Coronary artery (tissue), 2 donors: ENCODE data around the gene CALHM5.
A peak's percentile ranks its signal among the peaks of the same experiment; 100 is the strongest.

Experiments used
- DNase-seq: peaks from one replicate; pipeline ENCODE4 v3.0.0-alpha.2; 2017; ENCODE audit warnings: low spot score
- H3K27ac ChIP-seq, 2 donors: fragments of 200-600 bp; sonication (generic); one replicate each; pipeline ENCODE4 v1.5.1; 2016 to 2019
- H3K4me3 ChIP-seq: fragments of 200-600 bp; sonication (generic); 2 replicates; pipeline ENCODE4 v1.5.1; 2016; ENCODE audit warnings: mild to moderate bottlenecking, moderate library complexity
- CTCF ChIP-seq: fragments of 200-600 bp; sonication (generic); IDR thresholded peaks from one replicate; pipeline ENCODE4 v1.5.1; 2019; ENCODE audit warnings: antibody characterized with exemption

CALHM5 gene

GRCh38 chr6:116531675-116532570 is 20.5 kb downstream of the CALHM5 start:
- TF ChIP-seq CTCF: peak; percentile 60
- DNase-seq: no peak
- Histone ChIP-seq H3K4me3 (no peak overlapping the region), H3K27ac (no peak overlapping the region)

- DNase-seq: no peak
- H3K4me3 ChIP-seq: no peak overlapping the region
- TF ChIP-seq CTCF: no peak
- no peak overlapping the region for H3K27ac ChIP-seq
These were observed 22.0 kb downstream of the CALHM5 start for GRCh38 chr6:116533233-116533957.

- TF ChIP-seq CTCF: no peak
- no peak for DNase-seq
- H3K4me3 ChIP-seq: no peak overlapping the region
These were observed 23.7 kb downstream of the CALHM5 start for GRCh38 chr6:116535109-116535508.

GRCh38 chr6:116536216-116536621 is 24.8 kb downstream of the CALHM5 start:
- DNase-seq: no peak
- peak; percentile 50 for TF ChIP-seq CTCF
- H3K27ac ChIP-seq: no peak overlapping the region
- no peak overlapping the region for H3K4me3 ChIP-seq

More at GRCh38 chr6:116535109-116535508, 23.7 kb downstream of the CALHM5 start:
- H3K27ac ChIP-seq: no peak overlapping the region

GRCh38 chr6:116542426-116542825 is 31.0 kb downstream of the CALHM5 start:
- H3K4me3 ChIP-seq: no peak overlapping the region
- TF ChIP-seq CTCF: no peak
- DNase-seq: no peak
- H3K27ac ChIP-seq: no peak overlapping the region

GRCh38 chr6:116543149-116543548 is 31.7 kb downstream of the CALHM5 start:
- no peak overlapping the region for H3K27ac ChIP-seq
- H3K4me3 ChIP-seq: no peak overlapping the region
- DNase-seq: no peak
- no peak for TF ChIP-seq CTCF
